ENCODE data around the gene RASSF4.

Gene RASSF4

DNA sequence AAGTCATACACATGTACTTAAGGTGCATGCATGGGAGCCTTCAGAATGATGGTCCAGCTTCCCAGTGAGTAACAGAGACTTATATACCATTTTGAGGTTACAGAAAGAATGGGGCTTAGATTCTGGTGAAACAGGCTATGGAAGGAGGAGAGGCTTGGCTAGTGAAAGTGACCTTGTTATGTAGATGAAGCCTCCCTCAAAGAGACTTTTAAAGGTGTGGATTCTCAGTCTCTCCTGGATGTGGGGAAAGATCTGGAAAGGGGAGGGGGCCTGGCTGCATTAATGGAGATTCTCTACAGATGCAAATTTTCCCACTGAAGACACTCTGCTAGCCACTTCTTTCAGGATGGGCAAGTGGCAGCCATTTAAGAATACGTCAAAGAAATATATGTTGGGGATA, 5.5 kb downstream of the RASSF4 start:
- no peak for DNase-seq

DNA sequence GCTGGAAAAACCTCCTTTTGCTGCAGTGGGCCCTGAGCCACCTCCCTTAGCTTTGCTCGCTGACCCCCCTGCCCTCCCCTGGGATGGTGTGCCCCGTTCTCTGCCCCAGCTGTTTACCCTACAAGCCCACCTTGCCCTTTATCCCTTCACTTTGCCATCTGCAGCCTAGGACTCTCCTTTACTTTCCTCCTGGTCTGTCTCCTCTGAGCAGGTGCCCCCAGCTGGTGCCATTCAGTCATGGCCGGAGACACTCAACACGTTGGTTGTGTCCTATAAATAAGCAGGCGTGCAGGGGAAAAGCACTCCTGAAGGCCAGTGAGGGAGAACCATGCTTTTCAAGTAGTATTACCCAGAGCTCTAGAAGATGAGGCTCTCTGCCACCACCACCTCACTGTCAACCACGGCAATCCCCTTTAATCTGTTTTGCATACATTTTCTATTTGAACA, 6.1 kb downstream of the RASSF4 start:
- DNase-seq, result no peak

- no peak for DNase-seq
Measured at GRCh38 chr10:44966129-44966815, 6.7 kb downstream of the RASSF4 start.

DNA sequence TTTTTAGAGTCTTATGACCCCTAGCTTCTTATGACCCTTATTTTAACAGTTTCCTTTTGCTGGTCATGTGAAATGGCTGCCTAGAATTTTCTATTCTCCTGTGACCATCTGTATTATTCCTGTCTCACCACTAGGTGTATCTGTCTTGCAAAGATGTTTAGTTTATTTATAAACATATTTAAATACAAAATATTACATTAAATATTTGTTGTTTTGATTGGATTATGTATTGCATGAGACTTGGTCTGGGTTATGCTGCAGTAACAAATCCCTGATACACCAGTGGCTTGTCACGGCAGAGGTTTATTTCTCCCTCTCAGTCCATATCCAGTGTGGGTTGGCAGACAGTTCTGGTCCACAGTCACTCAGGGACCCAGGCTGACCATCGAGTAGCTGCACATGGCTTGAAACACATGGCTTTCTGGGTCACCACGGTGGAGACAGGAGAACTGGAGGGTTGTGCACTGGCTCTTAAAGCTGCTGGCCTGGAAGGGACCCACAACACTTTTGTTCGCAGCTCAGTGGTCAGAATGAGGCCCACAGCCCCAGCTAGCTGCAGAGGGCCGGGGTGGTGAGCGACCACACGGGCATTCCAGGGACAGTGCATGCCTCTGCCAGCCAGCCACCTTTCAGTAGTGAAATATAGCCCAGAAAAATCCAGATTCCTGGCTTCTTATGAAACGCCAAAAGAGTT, 7.4 kb downstream of the RASSF4 start:
- no peak for DNase-seq

GRCh38 chr10:44967616-44968015, 8.0 kb downstream of the RASSF4 start:
- DNase-seq, result no peak

DNA sequence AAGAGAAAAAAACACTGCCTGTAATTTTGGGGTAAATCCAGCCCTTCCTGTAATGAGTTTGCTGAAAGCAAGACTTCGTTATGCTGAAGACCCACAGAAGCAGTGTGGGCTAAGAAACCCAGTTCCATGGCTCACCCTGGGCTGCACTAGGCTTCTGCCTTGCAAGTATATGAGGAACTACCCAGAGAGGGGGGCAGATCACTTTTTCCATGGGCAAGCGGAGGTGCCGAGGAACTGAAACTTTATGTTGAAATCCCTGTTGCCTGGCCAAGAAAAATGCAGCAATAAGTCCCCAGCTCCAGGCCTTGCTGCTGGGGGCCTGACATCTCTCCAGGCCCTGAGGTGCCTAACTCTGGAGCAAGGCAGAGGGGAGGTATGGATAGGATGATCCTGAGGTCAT, 8.5 kb downstream of the RASSF4 start:
- no peak for DNase-seq

DNA sequence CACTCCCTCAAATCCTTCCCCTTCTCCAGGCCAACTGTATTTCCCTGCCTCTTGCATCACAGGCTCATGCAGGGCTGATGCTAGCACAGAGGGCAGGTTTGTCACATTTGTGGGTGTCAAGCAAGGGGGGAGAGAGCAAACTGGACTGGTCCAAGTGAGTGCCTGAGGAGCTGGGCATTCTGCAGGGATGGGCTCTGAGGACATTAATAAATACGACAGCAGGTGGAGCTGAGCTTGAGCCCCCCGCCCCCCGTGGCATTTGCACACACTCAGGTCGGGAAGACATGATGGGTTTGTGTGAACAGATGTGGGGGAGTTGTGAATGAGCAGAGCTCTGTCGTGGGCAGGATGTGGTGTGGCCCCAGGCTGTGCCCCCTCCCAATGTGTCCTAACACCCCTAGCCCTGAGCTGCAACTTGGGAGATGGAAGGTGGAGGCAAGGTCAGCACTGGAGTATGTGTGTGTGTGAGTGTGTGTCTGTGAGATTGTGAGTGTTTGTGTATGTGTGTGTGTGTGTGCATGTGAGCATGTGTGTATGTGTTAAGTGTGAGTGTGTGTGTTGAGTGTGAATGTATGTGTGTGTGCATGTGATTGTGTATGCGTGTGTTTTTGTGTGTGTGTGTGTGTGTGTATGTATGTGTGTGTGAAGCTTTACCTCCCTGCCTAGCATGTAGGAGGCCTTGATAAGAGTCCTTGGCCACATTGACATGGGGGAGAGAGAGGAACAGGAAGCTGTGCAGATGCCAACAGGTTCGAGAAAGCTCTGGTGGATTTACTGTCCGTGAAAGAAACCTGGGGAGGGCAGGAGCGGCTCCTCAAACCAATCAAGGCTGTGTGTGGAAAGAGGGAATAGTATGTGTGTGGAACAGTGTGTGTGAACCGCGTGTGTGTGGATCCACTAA, 9.1 kb downstream of the RASSF4 start:
- no peak for DNase-seq

DNA sequence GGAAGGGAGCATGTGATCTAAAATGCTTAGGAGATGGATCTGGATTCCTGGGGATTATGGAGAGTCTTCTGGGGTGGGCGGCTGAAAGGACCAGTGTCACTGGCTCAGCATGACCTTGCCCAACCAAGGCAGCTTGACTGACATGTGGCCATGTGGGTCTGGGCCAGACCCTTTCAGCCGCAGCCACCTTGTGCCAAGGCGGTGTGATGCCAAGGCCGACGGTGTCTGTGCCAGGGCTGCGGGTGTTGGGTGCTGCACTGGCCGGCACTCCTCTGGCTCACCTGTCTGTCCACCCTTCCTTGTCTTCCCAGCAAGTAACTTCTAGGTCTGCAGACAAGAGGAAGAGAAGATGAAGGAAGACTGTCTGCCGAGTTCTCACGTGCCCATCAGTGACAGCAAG, 10.3 kb downstream of the RASSF4 start:
- no peak for DNase-seq

GRCh38 chr10:44970812-44971395, 11.3 kb downstream of the RASSF4 start:
- DNase-seq, result no peak

GRCh38 chr10:44971434-44971833, 11.8 kb downstream of the RASSF4 start:
- no peak for DNase-seq

DNA sequence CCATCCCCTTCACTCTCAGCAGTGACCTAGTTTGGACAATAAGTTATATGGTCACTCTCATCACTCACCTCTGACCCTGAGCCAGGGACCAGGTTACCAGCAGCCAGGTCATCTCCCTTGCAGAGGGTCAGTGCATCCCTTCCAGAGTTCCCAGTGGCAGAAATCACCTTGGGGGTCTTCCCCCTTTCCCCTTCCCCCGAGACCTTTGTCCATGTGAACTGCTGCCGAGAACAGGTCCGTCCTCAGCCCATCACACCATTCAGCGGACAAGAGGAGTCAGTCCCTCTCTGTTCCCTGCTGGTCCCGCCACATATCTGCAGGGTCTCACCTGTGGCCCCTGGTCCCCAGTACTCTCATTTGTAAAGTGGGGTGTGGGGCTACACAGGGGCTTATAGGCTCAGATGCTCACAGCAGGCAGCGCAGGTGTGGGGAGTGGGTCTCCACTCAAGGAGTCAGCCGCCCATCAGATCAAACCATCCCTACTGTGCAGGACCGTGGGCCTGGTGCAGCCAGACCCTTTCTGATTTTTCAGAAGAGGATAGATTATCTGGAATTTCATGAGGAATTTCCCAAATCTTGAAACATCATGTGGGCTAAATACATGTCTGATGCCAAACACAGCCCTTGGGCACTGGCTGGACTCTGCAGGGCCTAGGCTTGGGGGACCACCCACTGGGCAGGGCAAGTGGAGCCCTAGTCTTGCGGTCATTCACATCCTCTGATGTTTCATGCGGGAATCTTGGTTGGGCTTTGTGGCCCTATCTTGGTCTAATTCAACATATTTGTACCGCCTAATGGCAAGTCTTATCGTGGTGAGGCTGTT, 12.5 kb downstream of the RASSF4 start:
- DNase-seq, result no peak

- no peak for DNase-seq
Measured at GRCh38 chr10:44972874-44973306, 13.3 kb downstream of the RASSF4 start.

- no peak for DNase-seq
Measured at GRCh38 chr10:44973323-44974081, 13.9 kb downstream of the RASSF4 start.

DNA sequence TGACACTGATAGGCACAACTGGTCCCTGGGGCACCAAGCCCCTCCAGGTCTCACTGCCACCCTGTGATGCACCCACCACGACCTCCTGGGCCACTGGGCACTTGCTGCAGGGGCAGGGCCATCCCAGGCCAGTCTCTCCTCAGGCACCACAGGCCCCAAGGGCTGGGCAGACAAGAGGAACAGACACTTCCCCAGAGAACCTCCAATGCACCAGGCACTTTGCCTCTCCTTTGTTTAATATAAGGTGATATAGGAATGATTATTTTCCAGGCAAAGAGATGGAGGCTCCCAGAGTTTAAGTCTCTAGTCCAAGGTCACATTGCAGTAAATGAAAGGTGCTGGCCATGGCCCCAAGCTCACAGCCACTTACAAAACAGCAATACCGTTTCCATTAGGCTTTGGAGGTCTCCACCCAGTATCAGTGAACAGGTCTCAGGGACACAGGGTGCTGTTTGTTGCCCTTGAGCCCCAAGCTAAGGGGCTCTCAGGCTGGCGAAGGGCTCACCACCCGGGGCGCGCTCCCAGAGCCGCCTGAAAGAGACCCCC, 14.6 kb downstream of the RASSF4 start:
- no peak for DNase-seq

DNA sequence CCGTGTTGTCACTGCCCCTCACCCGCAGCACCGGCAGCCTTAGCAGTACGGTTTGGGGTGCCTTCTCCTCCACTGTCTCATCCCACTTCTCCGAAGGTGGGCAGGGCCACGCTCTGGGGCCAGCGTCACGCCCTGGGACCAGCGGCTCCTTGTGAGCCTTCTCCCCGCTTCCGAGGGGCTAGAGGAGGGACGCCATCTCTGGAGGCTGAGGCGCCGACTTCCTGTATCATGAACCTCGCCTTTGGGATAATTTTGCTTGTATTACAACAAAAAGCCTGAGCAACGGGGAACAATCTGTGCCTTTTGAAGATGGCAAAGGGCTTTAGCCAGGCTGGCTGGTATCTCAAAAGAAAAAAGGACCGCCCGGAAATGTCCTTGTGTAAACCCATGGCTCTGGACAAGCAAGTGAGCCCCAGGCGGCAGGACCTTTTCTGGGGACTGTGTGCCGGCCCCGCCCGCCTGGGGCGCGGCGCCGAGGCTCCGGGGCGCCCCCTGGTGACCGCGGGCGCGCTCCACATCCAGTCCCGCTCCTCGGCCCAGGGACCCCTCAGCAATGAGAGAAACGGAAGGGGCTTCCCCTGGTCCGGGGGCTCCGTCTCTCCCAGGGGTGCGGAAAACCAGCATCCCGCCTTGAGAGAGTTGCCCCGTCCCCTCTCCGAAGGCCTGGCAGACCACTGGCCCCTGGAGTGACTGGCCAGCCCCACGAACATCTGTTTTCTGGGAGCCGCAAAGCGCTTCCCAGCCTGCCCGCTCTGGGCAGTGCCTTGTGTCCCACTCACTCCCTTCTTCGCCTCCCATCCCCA, 15.2 kb downstream of the RASSF4 start:
- peak; percentile 57 for DNase-seq

DNA sequence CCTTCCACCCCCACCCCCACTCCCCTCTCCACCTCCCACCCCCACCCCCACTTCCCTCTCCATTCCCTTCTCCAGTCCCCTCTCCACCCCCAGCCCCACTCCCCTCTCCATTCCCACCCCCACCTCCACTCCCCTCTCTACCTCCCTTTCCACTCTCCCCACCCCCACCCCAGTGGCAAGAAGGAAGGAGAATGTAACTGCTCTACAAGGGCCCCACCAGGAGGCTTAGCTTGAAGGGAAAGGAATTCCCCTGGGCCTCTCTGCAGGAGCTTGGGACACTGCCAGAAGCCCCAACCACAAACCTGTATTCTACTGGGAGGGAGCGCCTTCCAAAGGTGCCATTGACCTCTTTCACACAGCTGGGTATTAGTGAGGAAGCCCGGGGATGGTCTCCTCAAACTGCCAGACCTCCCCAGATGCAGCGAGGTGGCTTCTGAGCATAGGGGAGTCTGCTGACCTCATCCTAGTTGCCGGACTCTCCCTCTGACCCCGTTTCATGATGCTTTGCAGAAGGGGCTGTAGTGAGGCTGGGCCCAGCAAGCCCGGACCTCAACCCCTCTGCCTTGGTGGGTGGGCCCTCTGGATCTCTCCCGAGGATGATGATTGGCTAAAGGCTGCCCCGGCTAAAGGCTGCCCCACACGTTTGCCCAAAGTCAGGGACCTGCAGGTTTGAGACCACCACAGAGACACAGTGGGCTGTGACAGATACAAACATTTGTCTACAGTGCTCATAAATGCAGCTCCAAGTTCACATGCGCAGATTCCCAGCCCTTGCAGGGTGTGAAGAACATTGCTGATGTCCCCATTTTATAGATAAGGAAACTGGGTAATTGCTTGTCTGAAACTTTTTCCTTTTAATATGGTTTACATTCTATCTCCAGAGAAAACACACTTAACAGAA, 16.1 kb downstream of the RASSF4 start:
- no peak for DNase-seq

- DNase-seq, result no peak
Measured at GRCh38 chr10:44976352-44977198, 17.0 kb downstream of the RASSF4 start.
